Stimulated activated CD4-positive, alpha-beta T cell treated with anti-CD3 and anti-CD28 coated beads, Interleukin-4, amount 100 ng/mL, for 48 hours (primary cell): ENCODE results near the gene POU2F3.
A peak's percentile ranks its signal among the peaks of the same experiment; 100 is the strongest.

Experiments used
- DNase-seq, 2 donors: peaks; one replicate each; pipeline ENCODE4 v3.0.0-alpha.2; 2020; ENCODE audit warnings: low read depth in 2 of 2

The POU2F3 gene

DNA sequence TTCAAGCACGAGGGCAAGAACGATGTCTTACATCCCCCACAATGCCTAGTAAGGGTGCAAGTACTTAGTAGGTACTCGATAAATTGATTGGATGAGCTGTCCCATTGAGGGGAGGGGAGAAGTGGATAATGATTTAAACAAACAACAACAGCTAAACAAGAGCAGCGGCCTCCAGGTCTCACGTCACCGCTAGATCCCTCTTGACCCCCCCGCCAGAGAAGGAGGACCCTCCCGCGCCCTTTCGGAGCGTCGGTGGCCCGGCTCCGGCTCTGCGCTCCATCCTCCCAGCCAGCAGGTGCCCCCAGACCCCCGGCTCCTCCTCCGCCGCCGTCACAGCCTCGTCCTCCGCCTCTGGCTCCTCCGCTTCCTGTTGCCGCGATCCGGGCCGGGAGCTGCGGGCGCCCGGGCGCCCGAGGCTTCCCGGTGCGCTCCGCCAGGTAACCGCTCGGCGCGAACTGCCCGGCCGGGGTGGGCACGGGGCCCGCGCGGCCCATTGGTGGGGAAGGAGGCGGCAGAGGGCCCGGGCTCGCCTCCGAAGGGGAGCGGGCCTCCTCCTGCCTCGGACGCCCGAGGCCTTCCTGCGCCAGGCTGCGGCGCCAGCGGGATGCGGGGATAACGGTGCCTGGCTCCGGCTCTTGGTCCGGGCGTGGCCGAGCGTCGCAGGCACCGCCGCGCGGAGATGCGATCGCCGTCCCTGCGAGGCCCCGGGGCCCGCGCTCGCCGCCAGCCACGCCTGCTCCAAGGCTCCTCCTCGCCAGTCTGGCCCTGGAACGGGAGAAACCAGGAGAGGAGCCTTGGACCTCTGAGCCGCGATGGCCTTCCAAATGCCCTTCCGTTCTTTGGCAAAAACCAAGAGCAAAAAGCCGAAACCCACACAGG lies 85.2 kb downstream of the POU2F3 start, which contains the start of gene TLCD5:
TSS of gene TLCD5 (plus strand) at position 368 of the 879 bp plus-strand sequence. CDS start 2,143 bp downstream, outside the sequence.
- DNase-seq = peak; percentile 20 to 38

DNA sequence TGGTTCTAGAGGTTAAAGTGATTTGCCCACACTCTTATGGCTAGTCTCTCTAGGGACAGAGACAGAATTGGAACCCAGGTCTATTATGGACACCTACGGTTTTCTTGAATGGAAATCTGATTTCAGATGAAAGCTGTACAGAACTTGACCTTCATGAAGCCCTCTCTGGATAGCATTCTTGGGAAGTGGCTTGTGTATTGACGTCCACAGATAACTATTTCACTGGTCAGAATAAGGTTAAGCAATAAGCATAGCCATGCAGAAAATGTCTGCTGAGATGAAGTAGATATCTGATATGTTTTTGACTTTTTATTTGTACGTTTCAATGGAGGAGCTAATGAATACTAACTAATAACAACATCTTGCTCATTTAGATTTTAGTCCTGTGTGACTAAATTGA lies 86.3 kb downstream of the POU2F3 start:
- no peak for DNase-seq

DNA sequence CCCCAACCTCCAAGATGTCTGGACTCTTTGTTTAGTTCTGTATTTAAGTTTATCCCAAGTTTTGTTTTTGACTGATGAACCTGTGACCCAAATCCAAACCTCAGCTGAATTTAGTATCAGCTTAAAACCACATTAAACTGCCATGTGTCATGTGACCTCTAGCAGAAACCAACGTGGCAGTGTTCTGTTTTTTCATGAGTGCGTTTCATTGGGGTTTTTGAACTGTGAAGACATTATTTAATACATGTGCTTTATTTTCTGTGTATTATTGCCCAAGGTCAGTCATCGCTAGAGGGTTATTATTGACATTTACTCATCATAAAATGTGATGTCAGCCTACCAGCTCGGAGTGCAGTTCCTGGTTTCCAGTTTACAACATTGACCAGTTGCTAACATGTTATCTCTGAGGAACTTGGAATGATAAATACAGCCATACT lies 86.9 kb downstream of the POU2F3 start:
- no peak for DNase-seq

DNA sequence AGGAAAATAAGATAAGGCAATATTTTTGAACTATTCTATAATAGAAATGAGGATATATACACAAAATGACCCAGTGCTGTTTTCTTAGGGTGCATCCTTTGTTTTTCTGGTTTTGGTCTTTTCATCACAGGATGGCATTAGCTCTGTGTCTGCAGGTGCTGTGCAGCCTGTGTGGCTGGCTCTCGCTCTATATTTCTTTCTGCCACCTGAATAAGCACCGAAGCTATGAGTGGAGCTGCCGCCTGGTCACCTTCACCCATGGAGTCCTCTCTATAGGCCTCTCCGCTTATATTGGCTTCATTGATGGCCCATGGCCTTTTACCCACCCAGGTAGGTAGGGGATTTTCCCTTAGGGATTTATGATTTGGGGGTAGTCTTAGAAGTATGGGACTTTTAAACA lies 87.4 kb downstream of the POU2F3 start:
- no peak for DNase-seq

DNA sequence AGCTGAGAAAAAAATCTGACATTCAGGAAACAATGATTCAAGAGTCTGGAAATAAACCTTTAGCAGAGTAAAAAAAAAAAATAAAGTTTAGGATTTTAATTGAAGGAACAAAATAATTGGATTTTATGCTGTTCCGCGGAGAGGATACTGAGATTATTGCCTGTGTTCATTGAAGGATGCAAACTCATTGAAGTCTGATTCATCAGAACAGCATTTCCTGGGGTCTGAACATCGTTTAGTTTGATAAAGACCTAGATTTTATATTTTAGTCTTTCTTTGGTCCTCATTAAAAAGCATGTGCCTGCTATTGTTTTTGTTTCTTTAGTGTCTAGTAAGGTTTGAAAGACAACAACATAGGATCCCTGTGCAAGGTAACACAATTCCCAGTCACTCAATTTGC lies 89.6 kb downstream of the POU2F3 start:
- DNase-seq = no peak

DNA sequence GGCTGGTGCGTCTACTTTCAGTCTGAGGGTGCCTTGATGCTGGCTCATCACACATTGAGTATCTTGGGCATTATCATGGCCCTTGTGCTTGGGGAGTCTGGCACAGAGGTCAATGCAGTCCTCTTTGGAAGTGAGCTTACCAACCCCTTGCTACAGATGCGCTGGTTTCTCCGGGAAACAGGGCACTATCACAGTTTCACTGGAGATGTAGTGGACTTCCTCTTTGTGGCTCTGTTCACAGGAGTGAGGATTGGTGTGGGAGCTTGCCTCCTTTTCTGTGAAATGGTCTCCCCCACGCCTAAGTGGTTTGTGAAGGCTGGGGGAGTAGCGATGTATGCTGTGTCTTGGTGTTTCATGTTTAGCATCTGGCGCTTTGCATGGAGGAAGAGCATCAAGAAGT lies 90.1 kb downstream of the POU2F3 start:
- DNase-seq = no peak

DNA sequence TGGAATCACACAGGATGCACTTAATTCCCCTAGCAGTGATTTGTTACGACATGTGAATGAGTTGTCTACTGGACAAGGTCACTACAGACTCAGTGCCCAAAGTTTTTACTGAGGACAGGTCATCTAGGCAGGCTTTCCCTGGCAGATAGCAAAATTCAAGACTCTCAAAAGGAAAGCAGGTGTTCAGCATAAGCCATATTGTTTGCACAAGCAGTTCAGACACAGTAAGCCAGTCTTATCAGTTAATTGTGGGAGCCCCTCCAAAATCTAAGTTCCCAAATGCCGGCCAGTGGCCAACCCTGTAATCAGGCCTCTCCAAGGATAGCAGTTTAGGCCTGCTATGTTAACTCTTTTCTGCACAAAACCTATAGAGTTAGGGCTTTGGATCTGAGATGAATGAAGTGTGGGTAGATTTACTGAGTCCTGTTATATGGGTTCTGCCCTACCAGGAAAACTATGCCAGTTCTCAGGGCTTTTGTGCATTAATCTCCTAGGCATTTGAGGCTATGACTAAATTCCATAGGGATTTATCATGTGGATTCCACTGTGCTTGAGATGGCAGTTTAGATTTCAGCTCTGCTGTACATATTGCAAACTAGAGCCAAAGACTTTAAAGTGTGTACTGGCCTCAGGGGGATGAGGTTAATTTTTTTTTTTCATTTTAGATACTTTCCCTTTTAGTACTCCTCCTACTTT lies 91.5 kb downstream of the POU2F3 start:
- no peak for DNase-seq

DNA sequence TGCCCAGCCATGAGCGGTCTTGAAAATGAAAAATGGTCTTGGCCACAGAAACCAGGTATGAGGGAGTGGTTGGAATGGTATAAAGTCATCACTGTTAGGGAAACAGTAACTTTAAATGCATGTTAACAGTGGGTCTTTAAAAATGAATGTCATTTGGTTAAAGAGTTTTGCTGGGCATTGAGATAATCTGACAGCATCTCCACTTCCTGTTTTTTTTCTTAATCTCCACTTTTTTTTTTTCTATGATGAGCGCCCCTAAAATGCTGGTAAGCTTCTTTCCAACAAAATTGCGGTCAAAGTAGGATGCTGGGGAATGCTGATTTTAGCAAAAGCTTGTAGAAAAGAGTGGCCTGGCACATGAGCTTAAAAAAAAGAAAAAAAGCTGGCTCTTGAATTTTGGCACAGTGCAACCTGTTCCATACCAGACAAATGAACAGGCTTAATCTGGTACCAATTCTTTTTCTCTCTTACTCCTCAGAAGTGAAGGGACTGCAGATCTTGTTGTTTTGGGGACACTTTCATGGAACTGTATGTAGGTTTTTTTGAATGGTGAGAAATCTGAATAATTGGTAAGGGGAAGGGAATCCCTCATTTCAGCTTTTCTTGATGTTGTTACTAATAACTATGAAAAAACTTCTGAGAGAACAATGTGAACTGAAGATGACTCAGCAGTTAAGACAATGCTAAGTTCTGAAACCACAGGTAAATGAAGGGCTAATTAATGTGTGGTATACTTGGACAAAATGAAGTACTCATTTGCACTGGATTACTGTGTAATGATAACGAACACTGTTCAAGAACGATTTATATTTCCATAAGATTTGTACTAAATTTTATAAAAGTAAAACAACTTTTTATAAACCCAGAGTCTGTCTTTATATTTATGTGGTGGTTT lies 93.1 kb downstream of the POU2F3 start:
- no peak for DNase-seq

DNA sequence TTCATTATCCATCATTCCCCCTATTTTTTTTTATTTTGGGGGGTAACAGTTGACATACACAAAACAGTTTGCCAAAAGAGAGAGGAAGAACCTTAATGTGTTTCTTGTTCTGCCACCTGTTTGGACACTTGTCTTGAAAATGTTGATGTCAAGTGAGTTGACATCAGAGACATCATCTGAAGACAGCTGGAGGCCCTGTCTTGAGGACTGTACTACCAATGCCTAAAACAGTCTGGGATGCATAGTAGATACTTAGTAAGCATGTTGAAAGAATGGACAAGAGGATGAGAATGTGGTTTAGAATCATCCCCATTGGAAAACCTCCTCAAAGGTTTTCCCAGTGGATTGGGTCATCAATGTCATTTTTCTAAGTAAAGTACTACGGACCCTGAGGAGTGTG lies 93.9 kb downstream of the POU2F3 start:
- DNase-seq = no peak

DNA sequence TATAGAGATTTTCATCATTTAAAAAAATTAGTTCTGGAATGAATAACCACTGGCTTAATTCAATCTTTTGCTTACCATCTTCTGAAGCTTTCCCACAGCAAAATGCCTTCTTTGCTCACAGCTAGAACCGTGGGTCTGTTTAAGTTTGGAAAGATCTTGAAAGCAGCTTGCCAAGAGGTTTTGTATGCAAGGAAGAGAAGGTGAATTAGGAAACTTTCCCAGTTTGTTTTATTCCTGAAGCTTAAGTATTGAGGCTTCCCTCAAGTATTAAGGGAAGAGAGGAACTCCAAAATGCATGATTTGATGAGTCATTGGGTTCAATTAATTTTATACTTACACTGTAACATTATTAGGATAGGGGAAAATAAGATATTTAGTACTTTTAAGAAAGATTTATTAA lies 94.4 kb downstream of the POU2F3 start:
- no peak for DNase-seq

DNA sequence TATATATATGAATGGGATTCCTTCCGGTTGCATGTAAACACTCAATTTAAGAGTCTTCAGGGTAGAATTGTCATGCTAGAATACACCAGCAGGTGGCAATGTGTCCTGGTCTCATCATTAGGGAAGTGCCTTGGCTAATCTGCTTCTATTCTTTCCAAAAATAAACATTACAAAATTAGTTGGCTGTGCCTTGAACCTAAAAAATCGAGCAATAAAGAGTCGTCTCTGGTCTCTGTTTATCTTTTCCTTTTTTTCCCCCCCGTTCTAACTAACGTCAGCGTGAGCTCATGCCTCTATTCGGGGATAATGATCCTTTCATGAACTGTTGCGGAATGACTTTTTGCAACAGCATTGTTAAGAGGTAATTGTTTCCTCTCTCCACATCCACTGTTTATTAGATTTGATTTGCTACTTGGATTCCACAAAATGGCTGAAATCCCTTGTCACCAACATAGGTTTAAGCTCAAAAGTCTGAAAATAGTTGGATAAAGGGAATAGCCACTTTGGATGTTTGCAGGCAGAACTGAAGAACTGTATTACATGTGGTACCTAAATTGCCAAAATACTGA lies 95.0 kb downstream of the POU2F3 start:
- peak; percentile 27 to 54 for DNase-seq

DNA sequence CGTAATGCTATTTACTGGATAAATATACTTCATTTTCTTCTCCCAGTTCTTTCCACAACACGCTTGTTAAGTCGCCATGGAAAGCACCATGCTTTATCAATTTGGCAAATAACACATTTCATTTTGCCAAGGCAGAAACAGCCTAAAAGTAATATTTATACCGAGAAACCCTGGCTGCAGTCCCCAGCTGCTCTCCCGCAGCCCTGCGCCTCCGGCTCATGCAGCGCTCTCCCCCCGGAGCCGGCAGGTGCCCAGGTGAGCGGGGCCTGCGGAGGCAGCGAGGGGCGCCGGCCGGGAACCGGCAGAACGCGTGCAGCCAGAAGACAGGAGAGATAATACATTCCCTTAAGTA lies 95.6 kb downstream of the POU2F3 start:
- DNase-seq = peak in 1 of 2 donors; percentile 14

DNA sequence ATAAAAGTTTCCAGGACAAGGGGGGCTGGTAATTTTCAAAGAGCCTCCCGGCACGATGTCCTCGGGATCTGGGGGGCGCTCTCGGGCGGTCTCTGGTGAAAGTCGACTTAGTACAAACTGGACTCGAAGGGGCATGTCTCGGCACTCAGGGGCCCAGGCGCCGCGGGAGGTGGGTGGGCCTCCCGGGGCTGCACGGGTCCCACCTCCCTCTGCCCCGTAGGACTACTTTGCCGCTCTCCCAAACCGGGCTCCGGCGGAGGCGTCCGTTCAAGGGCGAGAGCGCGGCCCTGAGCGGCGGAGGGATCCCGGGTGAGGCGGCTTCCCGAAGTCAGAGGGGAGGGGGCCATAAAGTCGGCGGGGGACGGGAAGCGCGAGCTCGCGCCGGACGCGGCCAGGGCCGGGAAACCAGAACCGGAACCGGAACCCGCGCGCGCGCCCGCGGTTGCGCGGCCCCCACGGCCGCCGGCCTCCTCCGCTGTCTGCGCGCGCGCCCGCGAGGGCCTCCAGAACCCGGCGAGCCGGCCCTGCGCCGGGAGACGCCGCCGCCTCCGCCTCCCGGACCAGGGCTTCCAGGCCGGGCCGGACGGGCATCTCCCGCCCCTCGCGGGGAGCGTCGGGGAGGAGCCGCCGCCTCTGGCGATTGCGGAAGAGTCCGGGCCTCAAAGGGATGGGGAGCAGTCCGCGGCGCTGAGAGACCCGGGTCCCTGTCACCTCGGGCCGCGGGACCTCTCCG lies 96.1 kb downstream of the POU2F3 start, which contains the start of gene ARHGEF12:
TSS of gene ARHGEF12 (plus strand) at position 506 of the 733 bp plus-strand sequence. CDS start 831 bp downstream, outside the sequence.
- DNase-seq = peak; percentile 71 to 86

DNA sequence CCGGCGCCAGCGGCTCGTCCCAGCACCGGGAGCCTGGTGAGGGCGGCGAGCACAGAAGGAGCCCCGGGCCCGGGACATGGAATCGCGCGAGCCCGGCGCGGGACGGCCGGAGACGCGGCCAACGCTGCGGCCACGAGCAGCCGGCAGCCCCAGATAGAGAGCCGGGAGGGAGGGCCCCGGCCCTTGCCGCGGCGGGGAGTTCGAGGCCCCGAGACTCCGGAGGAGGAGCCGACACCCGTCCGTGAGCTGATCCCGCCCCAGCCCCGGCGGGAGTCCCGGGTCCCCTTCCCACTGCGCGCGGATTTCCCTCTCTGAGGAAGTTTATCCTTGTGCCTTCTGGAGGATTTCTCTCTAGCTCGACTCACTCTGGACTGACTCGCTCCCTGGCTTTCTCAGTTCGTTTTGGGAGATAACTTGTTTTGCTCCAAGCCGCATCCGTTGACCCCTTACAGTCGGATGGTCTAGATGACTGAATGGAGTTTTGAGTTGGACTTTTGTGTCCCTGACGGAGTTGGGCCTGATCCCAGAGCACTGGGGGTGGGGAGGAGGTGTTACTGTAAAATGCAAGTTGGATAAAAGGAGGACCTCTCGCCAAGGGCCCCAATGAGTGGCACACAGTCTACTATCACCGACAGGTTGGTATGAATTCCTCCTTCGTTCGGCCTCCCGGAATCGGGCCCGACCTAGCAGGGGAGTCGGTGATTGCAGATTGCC lies 96.9 kb downstream of the POU2F3 start:
- peak in 1 of 2 donors; percentile 18 for DNase-seq

DNA sequence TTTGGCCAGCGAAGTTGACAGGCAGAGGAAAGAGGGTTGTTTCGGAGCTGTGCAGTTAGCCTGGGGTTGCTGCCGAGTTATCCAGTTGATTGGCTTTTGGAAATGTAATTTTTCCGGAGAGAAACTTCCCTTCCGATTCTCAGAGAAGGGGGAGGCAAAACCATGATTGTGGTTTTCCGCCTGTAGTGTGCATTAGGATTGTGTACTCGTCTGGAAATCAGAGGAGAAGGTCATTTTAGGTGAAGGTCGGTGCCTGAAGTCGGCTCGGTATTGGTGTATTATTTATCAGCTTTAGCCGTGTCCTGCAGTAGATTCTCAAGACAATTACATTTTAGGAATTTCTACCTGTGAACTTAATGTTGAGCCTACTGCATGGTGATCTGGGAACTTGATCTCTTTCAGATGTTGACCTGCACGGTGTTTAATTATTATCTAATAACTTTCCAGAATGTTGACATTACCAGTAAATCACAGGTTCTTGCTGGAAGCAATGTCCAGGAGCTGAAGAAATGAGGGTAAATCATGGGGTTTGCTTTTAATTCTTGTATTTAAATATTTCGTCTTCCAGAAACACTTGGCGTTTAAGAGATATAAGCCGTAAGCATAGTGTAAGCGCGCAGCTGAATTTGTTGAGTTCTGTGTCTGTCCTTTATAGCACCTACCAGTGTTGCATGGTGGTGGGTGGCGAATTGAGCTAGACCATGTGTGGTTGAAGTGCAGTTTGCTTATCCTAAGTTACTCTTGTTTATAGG lies 97.6 kb downstream of the POU2F3 start:
- DNase-seq = no peak

DNA sequence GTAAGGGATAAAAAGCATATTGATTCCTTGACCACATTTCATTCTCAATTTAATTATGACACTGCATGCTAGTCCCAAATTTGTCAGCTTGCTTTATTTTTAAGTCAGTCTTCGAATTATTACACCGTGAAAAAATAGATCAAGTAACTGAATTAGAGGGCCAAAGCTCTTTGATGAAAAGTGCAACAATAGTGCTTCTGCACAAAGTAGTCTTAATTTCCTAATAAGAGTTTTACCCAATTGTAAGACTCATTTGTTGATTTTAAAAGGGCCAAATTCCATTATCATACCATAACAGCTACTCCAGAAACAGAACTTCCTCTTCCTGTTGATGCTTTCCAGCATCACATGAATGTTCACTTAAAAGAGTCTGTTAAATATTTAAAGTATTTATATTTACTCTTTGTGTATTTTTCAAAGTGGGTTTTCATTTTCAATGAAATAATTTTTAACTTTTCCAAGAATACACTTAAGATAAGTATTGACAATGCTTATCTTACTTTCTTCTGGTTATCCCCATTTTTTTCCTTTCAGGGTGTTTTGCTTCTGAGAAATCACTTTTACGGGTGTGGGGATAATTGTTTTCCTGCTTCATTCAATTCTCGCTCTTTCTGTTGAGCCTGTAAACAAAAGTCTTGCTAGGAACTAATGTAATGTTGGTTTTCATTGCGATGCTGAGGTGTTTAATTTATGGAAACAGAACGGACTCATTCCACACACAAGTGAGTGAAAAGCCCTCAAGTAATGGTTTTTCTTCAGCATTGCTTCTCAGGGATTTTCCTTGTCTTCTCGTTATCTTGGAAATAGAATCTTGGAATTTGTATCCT lies 98.4 kb downstream of the POU2F3 start:
- DNase-seq = no peak

DNA sequence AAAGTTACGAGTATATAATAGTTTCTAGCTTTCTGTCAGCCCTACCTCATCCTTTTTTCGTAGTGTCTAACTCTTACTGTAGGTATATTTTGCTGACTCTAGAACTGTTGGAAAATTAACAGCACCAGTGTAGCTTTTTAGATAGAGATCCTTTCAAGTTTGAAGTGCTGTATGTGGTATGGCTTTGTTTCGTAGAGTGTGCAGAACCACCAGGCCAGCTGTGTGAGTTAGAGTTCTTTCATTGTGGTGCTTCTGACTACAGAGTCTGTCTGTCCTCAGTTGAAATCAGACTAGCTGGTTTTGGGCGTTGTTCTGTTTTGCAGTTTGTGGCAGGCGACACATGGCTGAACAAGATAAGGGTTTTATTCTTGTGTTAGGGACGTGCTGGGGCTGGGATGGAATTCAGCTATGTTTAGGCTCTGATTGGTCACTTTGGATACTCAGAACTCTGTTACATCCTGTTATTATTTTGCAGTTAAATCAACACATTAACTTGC lies 99.5 kb downstream of the POU2F3 start:
- no peak for DNase-seq

DNA sequence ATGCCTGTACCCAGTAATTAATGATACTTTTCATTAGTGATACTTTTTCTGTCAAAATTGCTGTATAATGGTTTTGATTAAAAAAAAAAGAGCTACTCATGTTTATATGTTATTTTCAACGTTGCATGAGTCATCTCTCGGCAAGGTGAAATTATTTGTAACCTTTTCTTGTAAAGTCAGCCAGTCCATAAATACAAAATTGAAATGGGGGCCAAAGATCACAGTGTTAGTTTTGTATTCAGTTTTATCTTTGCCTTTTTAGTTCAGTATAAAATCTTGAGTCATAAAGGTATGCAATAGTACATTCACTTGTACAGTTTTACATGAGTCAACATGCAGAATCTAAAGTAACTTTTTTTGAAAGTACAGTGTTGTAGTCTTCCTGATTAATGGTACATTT lies 100.6 kb downstream of the POU2F3 start:
- DNase-seq = no peak
